ENCODE data around the gene CRYGN. TPM values are rescaled to one million over a fixed set of nuclear protein-coding genes. Genes with fewer than 3 reads are reported as not detected.

The CRYGN gene
- polyA plus RNA-seq, 1 of the 3 experiments (the other 2 are of a cell fraction): not detected

GRCh38 chr7:151465169-151465568, 25.2 kb upstream of the CRYGN start:
- Histone ChIP-seq H3K9me3 (no peaks in the 10 kb centered on the region), H3K36me3 (replicated peaks in 1 of 2; ENCODE audit: control insufficient read depth in 1 of 2, insufficient read depth in 2 of 2, low read length in 1 of 2) (peaks cover 51% of the 10 kb centered on the region in 2 experiments), H3K27ac (ENCODE audit: low read depth in 2 of 2, low read length in 1 of 2) (no peak overlapping the region), H3K4me2 (no peak overlapping the region), H3K79me2 (ENCODE audit: insufficient read depth) (peaks cover 14% of the 10 kb centered on the region; the same call in 1 of the 2 replicates), H3K9ac (no peak overlapping the region), H4K20me1 (ENCODE audit: insufficient read depth) (no peaks in the 10 kb centered on the region), H3K4me1 (ENCODE audit: control insufficient read depth in 1 of 2, insufficient read depth in 2 of 2, low read depth in 1 of 2, low read length in 1 of 2) (peaks cover 0 to 5% of the 10 kb centered on the region in 2 experiments; a peak in 1 of 4 replicates), H2AFZ (ENCODE audit: low read depth) (no peak overlapping the region), H3K27me3 (ENCODE audit: insufficient read depth) (no peaks in the 10 kb centered on the region), H3K4me3 (ENCODE audit: low read depth in 2 of 2, low read length in 1 of 2) (no peak overlapping the region), H3K9me2 (no peaks in the 10 kb centered on the region), H3F3A (replicated peaks; ENCODE audit: insufficient read depth) (peaks cover 24% of the 10 kb centered on the region)
- no peak for DNase-seq
- ChIA-PET POLR2A (no interaction called here), CTCF (interaction anchor here (0.9 kb wide), 1 partner anchor 11 kb away, joined by 3 read pairs; no protein-coding TSS in a partner anchor)
- no peak for TF ChIP-seq JUND (IDR thresholded peaks at IDR 0.05)
- TF ChIP-seq USF1 (IDR thresholded peaks at IDR 0.05; ENCODE audit: borderline replicate concordance, low read depth): no peak
- TF ChIP-seq TEAD4 (IDR thresholded peaks at IDR 0.05; ENCODE audit: borderline replicate concordance, insufficient read depth): no peak
- WGBS (ENCODE audit: low lambda C conversion rate): 92% methylated on average over 8 of the region's 8 CpGs

GRCh38 chr7:151462306-151462779, 22.4 kb upstream of the CRYGN start:
- no peaks in the 10 kb centered on the region for H3K79me2 ChIP-seq (ENCODE audit: insufficient read depth)
- peaks cover 24 to 29% of the 10 kb centered on the region in 2 experiments for H3K36me3 ChIP-seq (replicated peaks in 1 of 2; ENCODE audit: control insufficient read depth in 1 of 2, insufficient read depth in 2 of 2, low read length in 1 of 2)
- WGBS (ENCODE audit: low lambda C conversion rate): 83% methylated on average over 1 of the region's 1 CpG
- peaks cover 28% of the 10 kb centered on the region for H3F3A ChIP-seq (replicated peaks; ENCODE audit: insufficient read depth)
- no peaks in the 10 kb centered on the region for H3K9me2 ChIP-seq
- H3K4me2 ChIP-seq: no peak overlapping the region
- no peak overlapping the region for H3K9ac ChIP-seq
- H3K4me1 ChIP-seq (ENCODE audit: control insufficient read depth in 1 of 2, insufficient read depth in 2 of 2, low read depth in 1 of 2, low read length in 1 of 2): peaks cover 0 to 14% of the 10 kb centered on the region in 2 experiments; a peak in 1 of 4 replicates
- no peaks in the 10 kb centered on the region for H3K9me3 ChIP-seq
- no peak overlapping the region for H3K4me3 ChIP-seq (ENCODE audit: low read depth in 2 of 2, low read length in 1 of 2)
- H2AFZ ChIP-seq (ENCODE audit: low read depth): no peak overlapping the region
- TF ChIP-seq ELF1 (IDR thresholded peaks at IDR 0.05): no peak
- no peak for TF ChIP-seq NFIC (IDR thresholded peaks at IDR 0.05; ENCODE audit: borderline replicate concordance)
- TF ChIP-seq RCOR1 (IDR thresholded peaks at IDR 0.05; ENCODE audit: low read length): no peak
- TF ChIP-seq RAD21 (IDR thresholded peaks at IDR 0.05; ENCODE audit: low read length): no peak
- TF ChIP-seq CHD2 (IDR thresholded peaks at IDR 0.05; ENCODE audit: low read length, partially characterized antibody): no peak
- TF ChIP-seq POLR2AphosphoS5 (IDR thresholded peaks at IDR 0.05; ENCODE audit: low read depth, low read length): peak; percentile 24; the same call in 1 of the 2 replicates
- ChIA-PET CTCF (interaction anchor here (1.2 to 3.2 kb wide), 3 partner anchors 13 to 170 kb away, joined by 4 to 13 read pairs (median 5); no protein-coding TSS in a partner anchor), POLR2A (no interaction called here)
- H3K27me3 ChIP-seq (ENCODE audit: insufficient read depth): no peaks in the 10 kb centered on the region
- no peaks in the 10 kb centered on the region for H4K20me1 ChIP-seq (ENCODE audit: insufficient read depth)
- H3K27ac ChIP-seq (ENCODE audit: low read depth in 2 of 2, low read length in 1 of 2): no peak overlapping the region
- no peak for DNase-seq

GRCh38 chr7:151461942-151462230, 21.9 kb upstream of the CRYGN start:
- Histone ChIP-seq H3K9me3 (no peaks in the 10 kb centered on the region), H3K27ac (ENCODE audit: low read depth in 2 of 2, low read length in 1 of 2) (no peak overlapping the region), H3K36me3 (replicated peaks in 1 of 2; ENCODE audit: control insufficient read depth in 1 of 2, insufficient read depth in 2 of 2, low read length in 1 of 2) (peaks cover 20 to 29% of the 10 kb centered on the region in 2 experiments), H3K27me3 (ENCODE audit: insufficient read depth) (no peaks in the 10 kb centered on the region), H3K79me2 (ENCODE audit: insufficient read depth) (no peaks in the 10 kb centered on the region), H3K4me1 (ENCODE audit: control insufficient read depth in 1 of 2, insufficient read depth in 2 of 2, low read depth in 1 of 2, low read length in 1 of 2) (peaks cover 0 to 14% of the 10 kb centered on the region in 2 experiments; a peak in 1 of 4 replicates), H3K9ac (no peak overlapping the region), H2AFZ (ENCODE audit: low read depth) (no peak overlapping the region), H3K4me2 (no peak overlapping the region), H3F3A (replicated peaks; ENCODE audit: insufficient read depth) (peaks cover 28% of the 10 kb centered on the region), H3K4me3 (ENCODE audit: low read depth in 2 of 2, low read length in 1 of 2) (no peak overlapping the region), H4K20me1 (ENCODE audit: insufficient read depth) (no peaks in the 10 kb centered on the region), H3K9me2 (no peaks in the 10 kb centered on the region)
- 88% methylated on average over 4 of the region's 4 CpGs for WGBS (ENCODE audit: low lambda C conversion rate)
- POLR2A ChIA-PET: no interaction called here
- CTCF ChIA-PET: interaction anchor here (1.2 to 3.2 kb wide), 3 partner anchors 13 to 170 kb away, joined by 4 to 13 read pairs (median 5); no protein-coding TSS in a partner anchor
- no peak for TF ChIP-seq TCF12 (IDR thresholded peaks at IDR 0.05)
- no peak for DNase-seq

Measured in SK-N-SH (cell line).